Measurements from ENCODE around the gene MANSC4. TPM values are rescaled to one million over a fixed set of nuclear protein-coding genes. Genes with fewer than 3 reads are reported as not detected.

MANSC4 gene
- total RNA-seq, 1 experiment from 2014 or later: not detected

DNA sequence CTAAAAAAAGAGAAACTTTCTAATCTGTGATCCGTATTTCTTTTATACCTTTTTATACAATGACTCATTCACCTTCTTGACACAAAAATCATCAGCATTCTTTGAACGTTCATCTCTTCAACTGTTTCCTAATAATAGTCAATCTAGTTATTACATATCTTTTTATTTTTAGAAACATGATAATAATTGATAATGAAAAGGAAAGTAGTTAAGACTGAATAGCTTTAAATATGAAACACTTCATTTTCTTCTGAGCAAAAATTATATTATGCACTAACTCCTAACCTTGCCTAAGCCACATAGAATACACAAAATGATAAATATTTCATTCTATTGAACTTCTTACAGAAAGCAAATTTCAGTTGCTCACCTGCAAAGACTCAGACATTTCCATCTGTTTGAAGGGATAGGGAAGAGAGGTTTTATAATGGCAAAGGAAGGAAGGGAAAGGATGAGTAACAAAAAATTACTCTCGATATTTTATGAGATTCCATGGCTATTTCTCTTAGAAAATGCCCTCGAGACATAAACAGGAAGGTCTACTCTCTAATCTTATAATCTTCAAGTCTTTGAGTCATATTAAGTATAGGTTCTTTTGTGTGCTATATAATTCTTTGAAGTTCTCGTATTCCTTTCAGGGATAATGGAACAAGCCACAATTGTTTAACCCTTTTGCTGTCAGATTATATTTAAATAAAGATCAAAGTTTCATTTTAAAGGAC, 7.5 kb downstream of the MANSC4 start (continued):
- TF ChIP-seq ZNF281 (CRISPR knock-in tag; IDR thresholded peaks at IDR 0.05) (no peak), RORB (CRISPR knock-in tag; IDR thresholded peaks at IDR 0.05) (no peak), ATF6 (CRISPR knock-in tag; IDR thresholded peaks at IDR 0.05) (no peak), TEAD1 (CRISPR knock-in tag; IDR thresholded peaks at IDR 0.05) (no peak), FOXK1 (CRISPR knock-in tag; IDR thresholded peaks at IDR 0.05) (no peak), CDX4 (CRISPR knock-in tag; IDR thresholded peaks at IDR 0.05; ENCODE audit: borderline replicate concordance) (no peak), HMGA2 (CRISPR knock-in tag; IDR thresholded peaks at IDR 0.05) (no peak), RELA (CRISPR knock-in tag; IDR thresholded peaks at IDR 0.05; ENCODE audit: borderline replicate concordance) (no peak), E2F5 (CRISPR knock-in tag; IDR thresholded peaks at IDR 0.05) (no peak), ATF1 (CRISPR knock-in tag; IDR thresholded peaks at IDR 0.05) (no peak), AFF4 (CRISPR knock-in tag; IDR thresholded peaks at IDR 0.05; ENCODE audit: borderline replicate concordance) (no peak)
- TF ChIP-seq, protein P1, sequence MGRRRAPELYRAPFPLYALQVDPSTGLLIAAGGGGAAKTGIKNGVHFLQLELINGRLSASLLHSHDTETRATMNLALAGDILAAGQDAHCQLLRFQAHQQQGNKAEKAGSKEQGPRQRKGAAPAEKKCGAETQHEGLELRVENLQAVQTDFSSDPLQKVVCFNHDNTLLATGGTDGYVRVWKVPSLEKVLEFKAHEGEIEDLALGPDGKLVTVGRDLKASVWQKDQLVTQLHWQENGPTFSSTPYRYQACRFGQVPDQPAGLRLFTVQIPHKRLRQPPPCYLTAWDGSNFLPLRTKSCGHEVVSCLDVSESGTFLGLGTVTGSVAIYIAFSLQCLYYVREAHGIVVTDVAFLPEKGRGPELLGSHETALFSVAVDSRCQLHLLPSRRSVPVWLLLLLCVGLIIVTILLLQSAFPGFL (CRISPR knock-in tag; IDR thresholded peaks at IDR 0.05; ENCODE audit: borderline replicate concordance): no peak
